T-cell (primary cell): ENCODE measurements around the gene TLX1. TPM values are rescaled to one million over a fixed set of nuclear protein-coding genes. Genes with fewer than 3 reads are reported as not detected.
"Not testable (repeated sequence)": the region's sequence is repeated elsewhere in the genome, so short reads cannot be mapped to it uniquely, and the experiment has no call there.

Experiments
- ATAC-seq, 4 experiments: fragments of 200-7000 bp in 3 of 4; fragments of 150-1000 bp in 1 of 4; cut with Tn5 transposase; replicated peaks in 1 of 4; 1 replicate in 3 of 4; 2 replicates in 1 of 4; pipeline ENCODE4 v1.10.0; 2021; ENCODE audit warnings: moderate library complexity in 3 of 4, mild to moderate bottlenecking in 2 of 4, moderate number of reproducible peaks in 1 of 4
- CTCF ChIA-PET, 2 donors: fragments of 300-600 bp; sonication (Branson Sonifier 250); formaldehyde crosslinking; loops; one replicate each; lab custom pipeline; 2022; ENCODE audit warnings: antibody characterized with exemption in 2 of 2; lab: Charles Lee
- POLR2A ChIA-PET, 2 donors: fragments of 300-600 bp; sonication (Branson Sonifier 250); formaldehyde crosslinking; loops; one replicate each; lab custom pipeline; 2022; ENCODE audit warnings: antibody characterized with exemption in 2 of 2; lab: Charles Lee
- DNase-seq, 35 experiments: peaks; one replicate each; pipeline versions ENCODE4 v3.0.0 to v3.0.0-alpha.2; 2013 to 2023
- H3K27ac ChIP-seq: one replicate; pipeline ENCODE4 v1.5.1; 2013; ENCODE audit warnings: low read length
- H3K27me3 ChIP-seq, 2 experiments: replicated peaks in 1 of 2; 1 replicate in 1 of 2; 2 replicates in 1 of 2; pipeline versions ENCODE4 v1.6.1 to v1.7.0; 2013; ENCODE audit warnings: low read length in 1 of 2, mixed read lengths in 1 of 2; ENCODE audit not compliant: control insufficient read depth in 2 of 2, insufficient read depth in 2 of 2; ENCODE audit errors: extremely low read depth in 1 of 2
- H3K36me3 ChIP-seq, 2 donors: 1 replicate in 1 of 2; 2 replicates in 1 of 2; pipeline versions ENCODE4 v1.6.1 to v1.7.0; 2013; ENCODE audit warnings: low read length in 1 of 2; ENCODE audit not compliant: control insufficient read depth in 2 of 2, insufficient read depth in 1 of 2; ENCODE audit errors: extremely low read depth in 1 of 2
- H3K4me1 ChIP-seq, 2 experiments: 1 replicate in 1 of 2; 2 replicates in 1 of 2; pipeline versions ENCODE4 v1.6.1 to v1.7.0; 2013; ENCODE audit warnings: low read length in 2 of 2, mixed read lengths in 1 of 2; ENCODE audit not compliant: insufficient read depth in 2 of 2, control insufficient read depth in 1 of 2; ENCODE audit errors: extremely low read depth in 1 of 2
- H3K4me3 ChIP-seq, 2 donors: 1 replicate in 1 of 2; 2 replicates in 1 of 2; pipeline versions ENCODE4 v1.5.1 to v1.7.0; 2013; ENCODE audit warnings: mild to moderate bottlenecking in 2 of 2, low read length in 1 of 2, moderate library complexity in 1 of 2; ENCODE audit not compliant: control insufficient read depth in 1 of 2; ENCODE audit errors: extremely low read depth in 1 of 2
- H3K9me3 ChIP-seq: 2 replicates; pipeline ENCODE4 v1.7.0; 2013
- H3K27ac Mint-ChIP-seq, 2 donors: one replicate each; pipeline ENCODE4 v1.8.0; 2020 to 2021; ENCODE audit warnings: mild to moderate bottlenecking in 2 of 2, mixed read lengths in 2 of 2
- H3K27me3 Mint-ChIP-seq, 2 donors: one replicate each; pipeline ENCODE4 v1.8.0; 2021 to 2022; ENCODE audit warnings: mixed read lengths in 2 of 2
- H3K36me3 Mint-ChIP-seq: one replicate; pipeline ENCODE4 v1.8.0; 2021; ENCODE audit warnings: mixed read lengths
- H3K4me1 Mint-ChIP-seq, 3 donors: one replicate each; pipeline ENCODE4 v1.8.0; 2020 to 2022; ENCODE audit warnings: mixed read lengths in 3 of 3, mild to moderate bottlenecking in 1 of 3
- H3K4me3 Mint-ChIP-seq, 3 donors: one replicate each; pipeline ENCODE4 v1.8.0; 2020 to 2022; ENCODE audit warnings: mild to moderate bottlenecking in 3 of 3, mixed read lengths in 3 of 3, moderate library complexity in 3 of 3
- H3K9me3 Mint-ChIP-seq, 3 donors: one replicate each; pipeline ENCODE4 v1.8.0; 2020 to 2022; ENCODE audit warnings: mixed read lengths in 3 of 3
- WGBS: methylation state at CpG from one replicate; pipeline ENCODE4 v1.1.5; 2013; ENCODE audit warnings: missing lambda C conversion rate; ENCODE audit not compliant: insufficient coverage; 5-methylcytosine and 5-hydroxymethylcytosine counted together
- total RNA-seq, 35 experiments: library from RNA in 6 of 35; stranded (reverse) in 6 of 35; fragments of 120-200 nt in 1 of 35; gene quantifications; one replicate each; pipeline versions ENCODE4 v1.2.1 to v1.2.4 and lab custom pipeline; 2013 to 2026

The TLX1 gene
- total RNA-seq, 5 donors from 2014 or later (not counting 1 experiment from before 2014, with no cell fraction given), result not detected

DNA sequence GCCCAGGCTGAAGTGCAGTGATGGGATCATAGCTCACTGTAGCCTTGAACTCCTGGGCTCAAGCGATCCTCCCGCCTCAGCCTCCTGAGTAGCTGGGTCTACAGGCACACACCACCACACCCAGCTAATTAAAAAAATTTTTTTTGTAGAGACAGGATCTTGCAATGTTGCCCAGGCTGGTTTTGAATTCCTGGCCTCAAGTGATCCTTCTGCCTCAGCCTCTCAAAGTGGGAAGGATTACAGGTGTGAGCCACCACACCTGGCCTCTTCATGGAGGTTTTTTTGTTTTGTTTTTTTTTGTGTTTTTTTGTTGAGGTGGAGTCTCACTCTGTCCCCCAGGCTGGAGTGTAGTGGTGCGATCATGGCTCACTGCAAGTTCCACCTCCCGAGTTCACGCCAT is 23.4 kb downstream of the TLX1 start:
- H3K36me3 ChIP-seq, H3K4me3 Mint-ChIP-seq, H3K27ac Mint-ChIP-seq, H3K9me3 Mint-ChIP-seq, ATAC-seq, H3K9me3 ChIP-seq, H3K36me3 Mint-ChIP-seq, H3K4me1 ChIP-seq, H3K4me3 ChIP-seq, H3K27ac ChIP-seq, DNase-seq, H3K4me1 Mint-ChIP-seq: not testable (repeated sequence)
- H3K27me3 ChIP-seq, result peaks cover 17 to 46% of the 10 kb centered on the region in 2 experiments
- POLR2A ChIA-PET, result interaction anchor here in 1 of 2 donors (0.7 kb wide), 1 partner anchor 58 kb away, joined by 4 read pairs; no protein-coding TSS in a partner anchor
- H3K27me3 Mint-ChIP-seq, result peaks cover 50 to 74% of the 10 kb centered on the region in 2 donors
- no CpG with 5 or more reads among the region's 5 CpGs for WGBS
- CTCF ChIA-PET, result interaction anchor here in 1 of 2 donors (0.6 kb wide), 1 partner anchor 199 kb away, joined by 7 read pairs; no protein-coding TSS in a partner anchor

DNA sequence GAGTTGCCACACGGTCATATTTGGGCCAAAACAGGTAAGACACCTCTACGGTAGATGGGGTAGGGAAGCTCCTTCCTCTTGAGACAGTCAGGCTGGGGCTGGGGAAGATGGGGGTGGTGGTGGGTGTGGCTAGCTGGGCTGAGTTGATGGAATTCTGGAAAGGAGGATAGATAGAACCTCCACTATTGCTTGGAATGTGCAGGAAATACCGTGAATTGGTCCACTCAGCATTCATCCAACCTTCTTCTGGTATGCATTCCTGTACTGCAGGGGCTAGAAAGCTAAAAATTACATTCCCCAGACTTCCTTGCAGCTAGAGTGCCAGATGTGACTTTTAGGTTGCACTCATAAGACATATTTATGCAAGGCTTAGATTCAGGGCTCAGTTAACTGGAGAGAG is 24.8 kb downstream of the TLX1 start:
- ATAC-seq (no peak), DNase-seq (no peak)
- no peak overlapping the region for H3K27ac ChIP-seq
- no peaks in the 10 kb centered on the region for H3K9me3 ChIP-seq
- H3K4me1 Mint-ChIP-seq, result peaks cover 0 to 2% (median 0%) of the 10 kb centered on the region in 3 donors
- H3K4me3 Mint-ChIP-seq, result no peak overlapping the region
- H3K4me1 ChIP-seq, result no peaks in the 10 kb centered on the region
- H3K27me3 Mint-ChIP-seq, result peaks cover 46 to 72% of the 10 kb centered on the region in 2 donors
- ChIA-PET POLR2A (interaction anchor here in 1 of 2 donors (0.6 kb wide), 1 partner anchor 183 kb away, joined by 5 read pairs; no protein-coding TSS in a partner anchor), CTCF (interaction anchor here in 1 of 2 donors (1.0 kb wide), 1 partner anchor 14 kb away, joined by 3 read pairs; no protein-coding TSS in a partner anchor)
- no peak overlapping the region for H3K4me3 ChIP-seq
- H3K36me3 Mint-ChIP-seq, result no peaks in the 10 kb centered on the region
- WGBS, result 42% methylated on average over 3 of the region's 3 CpGs
- H3K36me3 ChIP-seq, result no peaks in the 10 kb centered on the region
- peaks cover 21 to 45% of the 10 kb centered on the region in 2 experiments for H3K27me3 ChIP-seq
- H3K9me3 Mint-ChIP-seq, result no peaks in the 10 kb centered on the region
- H3K27ac Mint-ChIP-seq, result no peak overlapping the region

DNA sequence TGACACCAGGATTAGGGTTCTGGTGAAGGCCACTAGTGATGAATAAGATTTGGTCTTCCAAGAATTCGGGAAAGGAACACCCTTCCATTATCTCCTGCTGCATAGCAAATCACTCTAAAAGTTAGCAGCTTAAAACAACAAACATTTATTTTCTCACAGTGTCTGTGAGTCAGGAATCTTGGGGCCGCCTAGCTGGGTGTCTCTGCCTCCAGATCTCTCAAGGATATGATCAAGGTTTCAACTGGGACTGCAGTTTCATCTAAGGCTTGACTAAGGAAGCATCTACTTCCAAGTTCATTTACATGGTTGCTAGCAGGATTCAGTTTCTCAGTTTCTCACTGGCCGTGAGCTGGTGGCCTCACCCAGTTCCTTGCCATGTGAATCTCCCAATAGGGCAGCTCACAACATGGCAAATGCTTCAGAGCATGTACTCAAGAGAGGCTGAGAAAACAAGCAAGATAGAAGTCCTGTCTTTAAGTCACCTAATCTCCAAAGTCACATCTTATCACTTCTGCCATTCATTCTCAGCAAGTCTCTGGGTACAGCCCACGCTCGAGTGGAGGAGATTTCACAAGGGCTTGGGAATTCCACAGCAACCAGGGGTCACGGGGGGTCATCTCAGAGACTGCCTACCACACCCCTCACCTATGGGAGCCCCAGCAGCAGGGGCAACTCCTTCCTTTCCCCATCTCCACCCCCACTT is 26.8 kb downstream of the TLX1 start:
- POLR2A ChIA-PET, result no interaction called here
- DNase-seq (no peak), ATAC-seq (no peak)
- Histone ChIP-seq H3K27me3 (peaks cover 29 to 56% of the 10 kb centered on the region in 2 experiments), H3K4me1 (peaks cover 0 to 7% of the 10 kb centered on the region in 2 experiments), H3K36me3 (no peaks in the 10 kb centered on the region), H3K27ac (no peak overlapping the region), H3K9me3 (no peaks in the 10 kb centered on the region), H3K4me3 (no peak overlapping the region)
- WGBS, result 50% methylated on average over 5 of the region's 6 CpGs
- Mint-ChIP-seq H3K27me3 (peaks cover 48 to 72% of the 10 kb centered on the region in 2 donors), H3K36me3 (no peaks in the 10 kb centered on the region), H3K27ac (no peak overlapping the region), H3K4me3 (no peak overlapping the region), H3K9me3 (no peaks in the 10 kb centered on the region), H3K4me1 (peaks cover 10 to 12% (median 12%) of the 10 kb centered on the region in 3 donors)
- CTCF ChIA-PET, result interaction anchor here in 1 of 2 donors (0.6 to 0.8 kb wide), 2 partner anchors 16 to 182 kb away, joined by 3 read pairs; no protein-coding TSS in a partner anchor

DNA sequence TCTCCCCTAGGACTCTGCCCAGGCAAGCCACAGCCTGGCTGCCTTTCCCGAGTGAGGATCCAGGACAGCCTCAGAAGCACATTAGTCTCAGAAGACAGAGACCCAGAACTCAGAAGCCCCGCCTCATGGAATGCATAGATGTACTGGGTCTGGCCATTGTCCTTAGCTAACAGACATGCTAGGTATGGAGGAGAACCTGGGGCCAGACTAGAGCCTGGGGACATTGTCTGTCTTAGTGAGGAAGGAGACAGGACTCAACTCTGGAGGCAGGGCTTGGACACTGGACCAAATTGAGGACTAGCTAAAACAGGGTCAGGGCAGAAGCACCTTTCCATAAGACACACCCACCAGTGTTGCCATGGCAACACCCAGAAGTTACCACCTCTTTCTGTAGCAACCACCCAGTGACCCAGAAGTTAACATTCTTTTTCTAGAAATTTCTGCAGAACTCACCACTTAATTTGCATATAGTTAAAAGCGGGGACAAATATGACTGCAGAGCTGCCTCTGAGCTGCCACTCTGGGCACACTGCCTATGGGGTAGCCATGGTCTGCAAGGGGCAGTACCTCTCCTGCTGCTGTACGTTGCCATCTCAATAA is 27.5 kb downstream of the TLX1 start:
- Histone ChIP-seq H3K27ac (no peak overlapping the region), H3K4me3 (no peak overlapping the region), H3K27me3 (peaks cover 30 to 59% of the 10 kb centered on the region in 2 experiments), H3K9me3 (no peaks in the 10 kb centered on the region), H3K36me3 (no peaks in the 10 kb centered on the region), H3K4me1 (peaks cover 0 to 7% of the 10 kb centered on the region in 2 experiments)
- Mint-ChIP-seq H3K4me3 (no peak overlapping the region), H3K9me3 (no peaks in the 10 kb centered on the region), H3K27me3 (peaks cover 53 to 72% of the 10 kb centered on the region in 2 donors), H3K36me3 (no peaks in the 10 kb centered on the region), H3K4me1 (peaks cover 10 to 13% (median 12%) of the 10 kb centered on the region in 3 donors), H3K27ac (no peak overlapping the region)
- DNase-seq, result no peak
- 53% methylated on average over 3 of the region's 4 CpGs for WGBS
- ChIA-PET CTCF (no interaction called here), POLR2A (no interaction called here)
- no peak for ATAC-seq

DNA sequence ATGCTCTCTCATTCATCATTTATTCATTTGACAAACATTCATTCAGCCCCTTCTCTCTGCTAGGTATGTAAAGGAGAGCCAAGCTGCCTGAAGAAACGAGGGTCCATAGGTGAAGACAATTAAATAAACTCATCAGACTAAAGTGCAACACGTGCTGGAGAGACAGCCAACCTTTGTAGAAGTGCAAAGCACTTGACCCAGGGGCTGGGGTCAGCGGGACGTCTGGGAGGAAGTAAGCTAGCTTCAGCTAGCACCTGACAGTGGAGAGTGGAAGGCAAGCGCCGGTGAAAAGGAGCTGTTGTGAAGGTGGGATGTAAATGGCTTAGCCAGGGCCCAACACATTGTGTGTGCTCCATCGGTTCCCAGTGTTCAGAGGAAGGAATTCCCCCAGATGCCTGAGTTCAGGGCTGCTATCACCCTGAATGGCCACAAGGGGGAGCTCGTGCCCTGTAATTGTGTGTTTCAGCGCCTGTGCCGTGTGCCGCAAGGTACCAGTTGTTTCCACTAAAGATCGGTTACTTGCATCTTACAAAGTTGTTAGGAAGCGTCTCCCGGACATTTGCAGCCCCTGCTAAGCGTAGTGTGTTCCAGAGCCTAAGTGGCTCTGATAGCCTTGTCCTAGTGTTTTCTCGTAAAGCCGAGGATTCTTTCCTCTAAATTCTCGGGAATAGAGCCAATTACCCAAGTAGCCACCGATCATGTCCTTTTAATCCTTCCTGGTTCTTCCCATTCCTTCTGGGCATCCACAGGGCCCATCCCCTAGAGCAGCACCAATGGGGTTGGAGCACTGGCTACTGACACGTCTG is 30.6 kb downstream of the TLX1 start:
- Histone ChIP-seq H3K27ac (no peak overlapping the region), H3K9me3 (no peaks in the 10 kb centered on the region), H3K4me3 (no peak overlapping the region), H3K36me3 (no peaks in the 10 kb centered on the region), H3K27me3 (peaks cover 33 to 54% of the 10 kb centered on the region in 2 experiments), H3K4me1 (peaks cover 0 to 7% of the 10 kb centered on the region in 2 experiments)
- peak; percentile 74 to 90 (median 86) for ATAC-seq
- 15% methylated on average over 18 of the region's 20 CpGs for WGBS
- no peak overlapping the region for H3K27ac Mint-ChIP-seq
- CTCF ChIA-PET, result interaction anchor here in 1 of 2 donors (0.6 to 1.7 kb wide), 5 partner anchors 10 to 276 kb away, joined by 3 to 8 read pairs (median 4); no protein-coding TSS in a partner anchor
- no peaks in the 10 kb centered on the region for H3K9me3 Mint-ChIP-seq
- POLR2A ChIA-PET, result interaction anchor here in 1 of 2 donors (0.6 kb wide), 1 partner anchor 83 kb away, joined by 6 read pairs; no protein-coding TSS in a partner anchor
- peaks cover 55 to 78% of the 10 kb centered on the region in 2 donors for H3K27me3 Mint-ChIP-seq
- no peaks in the 10 kb centered on the region for H3K36me3 Mint-ChIP-seq
- H3K4me3 Mint-ChIP-seq, result no peak overlapping the region
- H3K4me1 Mint-ChIP-seq, result peaks cover 10 to 13% (median 12%) of the 10 kb centered on the region in 3 donors
- DNase-seq, result peak; percentile 26 to 89 (median 61)
